Gastrocnemius medialis (tissue), 4 donors: Measurements from ENCODE around the gene LFNG.

Source experiments
- CTCF ChIP-seq, 5 experiments: fragments of 450-650 bp in 3 of 5; fragments of 200-600 bp in 2 of 5; sonication (generic) in 2 of 5; IDR thresholded peaks in 4 of 5; conservative IDR thresholded peaks in 1 of 5; 1 replicate in 4 of 5; 2 replicates in 1 of 5; pipeline ENCODE4 v1.5.1; 2016 to 2019; ENCODE audit warnings: antibody characterized with exemption in 5 of 5, mild to moderate bottlenecking in 3 of 5, moderate library complexity in 3 of 5
- POLR2A ChIP-seq, 2 donors: fragments of 450-650 bp; IDR thresholded peaks; one replicate each; pipeline ENCODE4 v1.6.1; 2017; ENCODE audit warnings: antibody characterized with exemption in 2 of 2, mild to moderate bottlenecking in 2 of 2, moderate library complexity in 2 of 2

- TF ChIP-seq CTCF (IDR thresholded peaks at IDR 0.05 in 4 of 5, conservative IDR thresholded peaks at IDR 0.05 in 1 of 5) (no peak), POLR2A (IDR thresholded peaks at IDR 0.05) (no peak)
These were observed 21.9 kb upstream of the LFNG start for GRCh38 chr7:2497500-2498336.
